ENCODE data around the gene FARP1. TPM values are rescaled to one million over a fixed set of nuclear protein-coding genes. Genes with fewer than 3 reads are reported as not detected.
A peak's percentile ranks its signal among the peaks of the same experiment; 100 is the strongest.

FARP1 gene
- 110 TPM for total RNA-seq
- long read RNA-seq, full-length matches to known transcripts = 31 of 107 reads
- long read RNA-seq, partial matches to known transcripts = 45 of 107 reads
- long read RNA-seq, other reads (novel, unspliced or antisense) = 31 of 107 reads

GRCh38 chr13:98142380-98143156 lies at the start of gene FARP1:
Gene FARP1 (plus strand): TSS chr13:98143094. CDS start chr13:98213243, 70,149 bp downstream.
- no peaks in the 10 kb centered on the region for H3K9me3 ChIP-seq
- no peaks in the 10 kb centered on the region for H3K27me3 ChIP-seq (ENCODE audit: low read depth)
- H3K27ac ChIP-seq = peak within 1 kb of the TSS; percentile 83
- peaks cover 19% of the 10 kb centered on the region for H3K4me1 ChIP-seq
- H3K36me3 ChIP-seq = no peaks in the 10 kb centered on the region
- DNase-seq (peak; percentile 83), ATAC-seq (peak; percentile 95 to 97)
- TF ChIP-seq, protein P1, sequence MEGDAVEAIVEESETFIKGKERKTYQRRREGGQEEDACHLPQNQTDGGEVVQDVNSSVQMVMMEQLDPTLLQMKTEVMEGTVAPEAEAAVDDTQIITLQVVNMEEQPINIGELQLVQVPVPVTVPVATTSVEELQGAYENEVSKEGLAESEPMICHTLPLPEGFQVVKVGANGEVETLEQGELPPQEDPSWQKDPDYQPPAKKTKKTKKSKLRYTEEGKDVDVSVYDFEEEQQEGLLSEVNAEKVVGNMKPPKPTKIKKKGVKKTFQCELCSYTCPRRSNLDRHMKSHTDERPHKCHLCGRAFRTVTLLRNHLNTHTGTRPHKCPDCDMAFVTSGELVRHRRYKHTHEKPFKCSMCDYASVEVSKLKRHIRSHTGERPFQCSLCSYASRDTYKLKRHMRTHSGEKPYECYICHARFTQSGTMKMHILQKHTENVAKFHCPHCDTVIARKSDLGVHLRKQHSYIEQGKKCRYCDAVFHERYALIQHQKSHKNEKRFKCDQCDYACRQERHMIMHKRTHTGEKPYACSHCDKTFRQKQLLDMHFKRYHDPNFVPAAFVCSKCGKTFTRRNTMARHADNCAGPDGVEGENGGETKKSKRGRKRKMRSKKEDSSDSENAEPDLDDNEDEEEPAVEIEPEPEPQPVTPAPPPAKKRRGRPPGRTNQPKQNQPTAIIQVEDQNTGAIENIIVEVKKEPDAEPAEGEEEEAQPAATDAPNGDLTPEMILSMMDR (IDR thresholded peaks at IDR 0.05) = peak; percentile 24
- peak within 1 kb of the TSS; percentile 72 for H3K4me3 ChIP-seq
- intact Hi-C loops (cut with DNase I) = no loop called here

GRCh38 chr13:98094678-98095266 lies 48.1 kb upstream of the FARP1 start:
- Histone ChIP-seq H3K4me3 (no peak overlapping the region), H3K4me1 (no peaks in the 10 kb centered on the region), H3K9me3 (no peaks in the 10 kb centered on the region), H3K27me3 (ENCODE audit: low read depth) (no peaks in the 10 kb centered on the region), H3K36me3 (no peaks in the 10 kb centered on the region), H3K27ac (no peak overlapping the region)
- ATAC-seq = no peak
- TF ChIP-seq, protein P1 (IDR thresholded peaks at IDR 0.05) = no peak
- intact Hi-C loops (cut with DNase I) = no loop called here
- DNase-seq = no peak

DNA sequence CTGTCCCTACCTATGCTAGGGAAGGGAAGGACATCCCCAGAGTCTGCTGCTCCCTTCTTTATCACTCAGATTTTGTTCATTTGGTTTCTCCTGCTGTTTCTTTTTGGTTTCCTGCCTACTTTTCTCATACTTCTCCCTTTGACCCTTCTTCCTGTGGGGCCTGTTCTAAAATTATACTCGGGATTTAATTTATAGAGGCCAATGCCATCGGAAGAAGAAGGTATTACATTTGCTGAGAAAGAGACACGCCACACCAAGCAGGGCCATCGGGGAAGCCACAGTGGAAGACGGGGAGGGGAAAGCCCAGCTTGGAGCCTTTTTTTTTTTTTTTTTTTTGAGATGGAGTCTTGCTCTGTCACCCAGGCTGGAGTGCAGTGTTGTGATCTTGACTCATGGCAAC lies 46.8 kb upstream of the FARP1 start:
- H3K9me3 ChIP-seq = no peaks in the 10 kb centered on the region
- H3K36me3 ChIP-seq = no peaks in the 10 kb centered on the region
- DNase-seq (no peak), ATAC-seq (no peak)
- H3K27me3 ChIP-seq (ENCODE audit: low read depth) = no peaks in the 10 kb centered on the region
- H3K4me3 ChIP-seq = no peak overlapping the region
- H3K27ac ChIP-seq = no peak overlapping the region
- TF ChIP-seq, protein P1 (IDR thresholded peaks at IDR 0.05) = no peak
- H3K4me1 ChIP-seq = no peaks in the 10 kb centered on the region
- intact Hi-C loops (cut with DNase I) = no loop called here

- Histone ChIP-seq H3K36me3 (no peaks in the 10 kb centered on the region), H3K9me3 (no peaks in the 10 kb centered on the region), H3K27ac (no peak overlapping the region), H3K4me1 (no peaks in the 10 kb centered on the region), H3K4me3 (no peak overlapping the region), H3K27me3 (ENCODE audit: low read depth) (no peaks in the 10 kb centered on the region)
- DNase-seq (no peak), ATAC-seq (no peak)
- TF ChIP-seq, protein P1 (IDR thresholded peaks at IDR 0.05) = no peak
- intact Hi-C loops (cut with DNase I) = no loop called here
Observed at GRCh38 chr13:98097749-98098148, 45.1 kb upstream of the FARP1 start.

DNA sequence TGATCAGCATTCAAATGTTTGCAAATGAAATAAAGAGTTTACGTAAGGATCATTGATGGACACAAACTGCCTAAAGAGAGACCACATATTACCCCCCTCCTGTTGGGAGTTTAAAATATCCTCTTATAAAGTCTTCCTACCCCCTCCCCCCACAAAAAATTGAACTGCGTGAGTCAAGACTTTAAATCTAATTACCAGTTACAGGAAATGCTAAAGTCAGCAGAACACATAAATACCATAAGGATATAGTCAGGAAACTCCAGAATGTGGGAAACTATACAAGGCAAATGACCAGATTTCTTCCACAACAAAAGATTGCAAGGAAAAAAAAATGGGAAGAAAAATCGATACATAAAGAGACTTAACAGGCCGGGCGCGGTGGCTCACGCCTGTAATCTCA lies 44.4 kb upstream of the FARP1 start:
- no peaks in the 10 kb centered on the region for H3K27me3 ChIP-seq (ENCODE audit: low read depth)
- no peaks in the 10 kb centered on the region for H3K9me3 ChIP-seq
- no peaks in the 10 kb centered on the region for H3K4me1 ChIP-seq
- no peak overlapping the region for H3K4me3 ChIP-seq
- no peak overlapping the region for H3K27ac ChIP-seq
- TF ChIP-seq, protein P1 (IDR thresholded peaks at IDR 0.05) = no peak
- DNase-seq (no peak), ATAC-seq (no peak)
- no peaks in the 10 kb centered on the region for H3K36me3 ChIP-seq
- intact Hi-C loops (cut with DNase I) = no loop called here

Data from lower lobe of right lung (tissue), 2 donors.